Measurements from ENCODE around the gene SCAF8. TPM values are rescaled to one million over a fixed set of nuclear protein-coding genes. Genes with fewer than 3 reads are reported as not detected.

The SCAF8 gene
- total RNA-seq, 1 donor from 2014 or later: 39.4 TPM

DNA sequence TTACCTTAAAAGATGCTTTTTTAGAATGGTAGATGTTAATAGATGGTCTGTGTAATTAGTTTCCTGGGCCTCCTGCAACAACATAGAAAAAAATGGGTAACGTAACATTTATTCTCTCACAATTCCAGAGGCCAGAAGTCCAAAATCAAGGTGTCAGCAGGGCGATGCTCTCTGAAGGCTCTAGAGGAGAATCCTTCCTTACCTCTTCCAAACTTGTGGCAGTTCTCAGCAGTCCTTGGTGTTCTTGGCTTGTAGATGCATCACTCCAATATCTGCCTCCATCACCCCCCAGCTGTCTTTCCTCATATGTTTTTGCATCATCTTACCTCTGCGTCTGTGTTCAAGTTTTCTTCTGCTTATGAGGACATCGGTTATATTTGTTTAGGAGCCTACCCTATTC lies 107.9 kb downstream of the SCAF8 start:
- no peak overlapping the region for H3K4me3 ChIP-seq
- no peak for TF ChIP-seq CTCF (IDR thresholded peaks at IDR 0.05)
- no peak for DNase-seq
- no peaks in the 10 kb centered on the region for H3K4me1 ChIP-seq
- ATAC-seq: no peak
- no peaks in the 10 kb centered on the region for H3K27me3 ChIP-seq (ENCODE audit: low read depth)
- H3K27ac ChIP-seq: no peak overlapping the region
- H3K36me3 ChIP-seq: peaks cover 4% of the 10 kb centered on the region
- H3K9me3 ChIP-seq: no peaks in the 10 kb centered on the region
- intact Hi-C loops (cut with DNase I): no loop called here

DNA sequence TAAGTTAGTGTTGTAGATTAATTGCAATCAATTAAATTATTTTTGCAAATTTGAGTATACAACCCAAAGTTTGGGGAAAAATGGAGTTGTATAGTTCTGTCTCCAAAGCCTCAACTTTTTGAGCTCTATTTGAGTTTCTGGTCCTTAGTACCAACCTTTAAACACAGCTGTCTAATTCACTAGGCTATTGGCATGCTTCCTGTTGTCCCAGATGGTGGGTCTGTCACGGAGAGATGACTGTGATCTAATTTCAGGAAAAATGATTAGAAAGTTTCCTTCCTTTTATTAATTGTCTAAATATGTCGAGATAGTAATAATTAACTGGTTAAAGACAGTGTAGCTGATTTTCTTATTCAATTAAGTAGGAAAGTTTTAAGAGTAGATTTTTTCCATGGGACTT lies 109.6 kb downstream of the SCAF8 start:
- no peak for TF ChIP-seq CTCF (IDR thresholded peaks at IDR 0.05)
- DNase-seq (no peak), ATAC-seq (no peak)
- no peak overlapping the region for H3K4me3 ChIP-seq
- H3K4me1 ChIP-seq: no peaks in the 10 kb centered on the region
- H3K36me3 ChIP-seq: peaks cover 4% of the 10 kb centered on the region
- H3K27ac ChIP-seq: no peak overlapping the region
- intact Hi-C loops (cut with DNase I): no loop called here
- H3K9me3 ChIP-seq: no peaks in the 10 kb centered on the region
- H3K27me3 ChIP-seq (ENCODE audit: low read depth): no peaks in the 10 kb centered on the region

- Histone ChIP-seq H3K4me1 (peaks cover 6% of the 10 kb centered on the region), H3K27me3 (ENCODE audit: low read depth) (no peaks in the 10 kb centered on the region), H3K36me3 (no peaks in the 10 kb centered on the region), H3K27ac (no peak overlapping the region), H3K4me3 (no peak overlapping the region), H3K9me3 (no peaks in the 10 kb centered on the region)
- DNase-seq: no peak
- intact Hi-C loops (cut with DNase I): no loop called here
- no peak for ATAC-seq
- TF ChIP-seq CTCF (IDR thresholded peaks at IDR 0.05): no peak
These were observed 114.1 kb downstream of the SCAF8 start for GRCh38 chr6:154847318-154847717.

DNA sequence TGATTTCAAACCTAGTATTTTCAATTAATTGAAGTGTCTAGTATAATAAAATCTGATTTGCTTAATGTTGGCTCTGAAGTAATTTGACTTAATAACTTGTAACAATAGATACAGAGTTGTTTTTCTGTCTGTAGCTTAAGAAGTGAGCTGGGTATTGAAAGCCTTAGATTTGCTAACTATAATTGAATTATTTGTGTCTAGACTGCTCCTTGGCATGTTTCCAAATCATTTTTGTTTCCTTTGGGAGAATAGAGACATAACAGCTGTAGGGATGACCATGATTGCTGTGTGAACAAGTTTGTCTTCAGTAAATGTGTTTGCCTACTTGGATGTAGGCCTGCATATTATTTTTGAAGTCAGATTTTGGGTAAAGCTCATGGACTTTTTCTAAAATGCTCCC lies 115.4 kb downstream of the SCAF8 start:
- no peak overlapping the region for H3K27ac ChIP-seq
- no peak for DNase-seq

DNA sequence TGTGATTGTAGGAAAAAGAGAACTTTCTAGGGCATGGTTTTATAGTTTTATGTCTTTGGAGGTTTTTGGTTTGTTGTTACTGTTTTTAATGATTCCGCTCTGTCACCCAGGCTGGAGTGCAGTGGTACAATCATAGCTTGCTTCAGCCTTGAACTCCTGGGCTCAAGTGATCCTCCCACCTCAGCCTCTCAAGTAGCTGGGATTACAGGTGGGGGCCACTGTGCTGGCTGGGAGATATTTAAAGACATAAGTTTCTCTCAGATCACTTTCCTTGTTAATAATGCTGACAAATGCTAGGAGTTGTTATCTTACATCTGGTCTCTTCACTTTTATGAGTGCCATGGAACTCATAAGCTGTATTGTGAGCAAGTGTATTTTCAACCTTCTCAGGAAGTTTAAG lies 116.3 kb downstream of the SCAF8 start:
- DNase-seq (no peak), ATAC-seq (no peak)
- no peak for TF ChIP-seq CTCF (IDR thresholded peaks at IDR 0.05)
- no peak overlapping the region for H3K27ac ChIP-seq
- no peaks in the 10 kb centered on the region for H3K9me3 ChIP-seq
- H3K4me3 ChIP-seq: no peak overlapping the region
- no peaks in the 10 kb centered on the region for H3K36me3 ChIP-seq
- intact Hi-C loops (cut with DNase I): no loop called here
- no peaks in the 10 kb centered on the region for H3K27me3 ChIP-seq (ENCODE audit: low read depth)
- peaks cover 6% of the 10 kb centered on the region for H3K4me1 ChIP-seq

More for the DNA sequence above, 115.4 kb downstream of the SCAF8 start:
- H3K27me3 ChIP-seq (ENCODE audit: low read depth): no peaks in the 10 kb centered on the region
- no peaks in the 10 kb centered on the region for H3K36me3 ChIP-seq
- no peak overlapping the region for H3K4me3 ChIP-seq
- no peak for ATAC-seq
- H3K9me3 ChIP-seq: no peaks in the 10 kb centered on the region
- H3K4me1 ChIP-seq: peaks cover 6% of the 10 kb centered on the region
- no peak for TF ChIP-seq CTCF (IDR thresholded peaks at IDR 0.05)
- intact Hi-C loops (cut with DNase I): no loop called here

GRCh38 chr6:154852687-154853086 lies 119.5 kb downstream of the SCAF8 start:
- no peak overlapping the region for H3K27ac ChIP-seq
- intact Hi-C loops (cut with DNase I): no loop called here
- H3K9me3 ChIP-seq: no peaks in the 10 kb centered on the region
- TF ChIP-seq CTCF (IDR thresholded peaks at IDR 0.05): no peak
- no peak for ATAC-seq
- H3K4me1 ChIP-seq: peaks cover 6% of the 10 kb centered on the region
- H3K27me3 ChIP-seq (ENCODE audit: low read depth): no peaks in the 10 kb centered on the region
- no peak overlapping the region for H3K4me3 ChIP-seq
- H3K36me3 ChIP-seq: no peaks in the 10 kb centered on the region
- DNase-seq: no peak

Measured in lower lobe of right lung (tissue), 2 donors.